ENCODE results near the gene SEC14L3. TPM values are rescaled to one million over a fixed set of nuclear protein-coding genes. Genes with fewer than 3 reads are reported as not detected.

SEC14L3 gene
- total RNA-seq, 2 experiments from 2014 or later = not detected

DNA sequence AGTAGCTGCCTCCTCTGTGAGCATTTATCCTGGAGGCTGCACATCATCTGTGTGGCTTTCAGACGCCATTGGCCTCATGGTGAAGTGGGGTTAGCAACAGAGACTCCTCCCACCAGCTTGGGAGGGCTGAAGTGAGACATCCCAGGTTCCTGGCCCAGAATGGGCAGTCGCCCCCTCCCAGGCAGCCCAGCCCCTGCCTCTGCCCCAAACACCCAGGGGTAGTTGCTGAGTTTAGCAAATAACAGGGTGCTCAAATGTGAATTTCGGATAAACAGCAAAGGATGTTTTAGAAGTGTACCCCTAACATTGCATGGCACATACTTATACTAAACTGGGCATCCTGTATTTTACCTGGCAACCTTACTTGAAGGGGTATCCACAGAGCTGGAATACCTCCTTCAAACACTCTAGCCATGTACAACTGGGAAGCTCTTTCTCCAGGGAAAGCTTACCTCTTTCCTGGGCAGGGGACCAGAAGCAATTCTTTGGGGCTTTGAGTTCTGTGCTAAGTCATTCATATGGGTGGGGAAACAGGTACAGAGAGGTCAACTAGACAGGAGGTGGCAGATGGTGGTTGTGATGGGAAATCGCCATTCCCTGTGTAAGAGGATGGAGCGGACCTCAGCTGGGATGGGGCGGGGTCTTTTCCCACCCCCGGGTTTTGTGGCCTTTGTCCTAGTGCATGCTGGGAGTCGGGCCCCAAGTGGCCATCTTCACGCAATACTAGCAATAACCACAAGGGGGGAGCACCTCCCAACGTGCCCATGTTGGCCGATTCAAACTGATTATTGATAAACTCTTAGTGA lies 27.0 kb downstream of the SEC14L3 start:
- no peaks in the 10 kb centered on the region for H3K36me3 ChIP-seq (ENCODE audit: insufficient read depth, low read length)
- H3K27ac ChIP-seq (ENCODE audit: low read depth, low read length, poor library complexity, severe bottlenecking) = peak overlapping the region; percentile 3
- H3K4me3 ChIP-seq (ENCODE audit: low read depth, low read length, poor library complexity, severe bottlenecking) = peak overlapping the region; percentile 29
- CTCF ChIA-PET (ENCODE audit: unreplicated experiment) = interaction anchor here (1.6 kb wide), 1 partner anchor 9 kb away, joined by 5 read pairs; no protein-coding TSS in a partner anchor
- peak; percentile 76 for DNase-seq (ENCODE audit: low spot score)
- no peaks in the 10 kb centered on the region for H3K79me2 ChIP-seq (ENCODE audit: insufficient read depth, low read depth, low read length)
- peak; percentile 89 for TF ChIP-seq CTCF (conservative IDR thresholded peaks at IDR 0.05; ENCODE audit: low read length)
- TF ChIP-seq EZH2phosphoT487 (IDR thresholded peaks at IDR 0.05; ENCODE audit: borderline replicate concordance, low read depth, low read length) = no peak
- no TSS peak for BruUV-seq (replicated peaks)
- intact Hi-C loops (cut with micrococcal nuclease; ENCODE audit: unreplicated experiment) = loop anchor here (2.0 kb wide), 1 partner anchor 40 kb away; no protein-coding TSS in a partner anchor
- H3K9me3 ChIP-seq (ENCODE audit: low read length) = no peaks in the 10 kb centered on the region
- POLR2A ChIA-PET = interaction anchor here (1.1 to 1.4 kb wide), 2 partner anchors 21 to 53 kb away, joined by 3 to 6 read pairs; no protein-coding TSS in a partner anchor
- H4K20me1 ChIP-seq (ENCODE audit: insufficient read depth, low read length) = no peaks in the 10 kb centered on the region
- no peaks in the 10 kb centered on the region for H3K9me2 ChIP-seq (ENCODE audit: insufficient read depth, low read length)
- peaks cover 31% of the 10 kb centered on the region for H3K4me1 ChIP-seq (ENCODE audit: insufficient read depth, low read length, poor library complexity, severe bottlenecking)
- peak overlapping the region; percentile 91 for H2AFZ ChIP-seq (ENCODE audit: low read length)
- H3K4me2 ChIP-seq (ENCODE audit: low read length) = peak overlapping the region; percentile 47

- ChIA-PET CTCF (ENCODE audit: unreplicated experiment) (no interaction called here), POLR2A (no interaction called here)
- no peak overlapping the region for H3K4me2 ChIP-seq (ENCODE audit: low read length)
- H4K20me1 ChIP-seq (ENCODE audit: insufficient read depth, low read length) = no peaks in the 10 kb centered on the region
- no peaks in the 10 kb centered on the region for H3K36me3 ChIP-seq (ENCODE audit: insufficient read depth, low read length)
- intact Hi-C loops (cut with micrococcal nuclease; ENCODE audit: unreplicated experiment) = no loop called here
- H3K9me3 ChIP-seq (ENCODE audit: low read length) = no peaks in the 10 kb centered on the region
- H3K27ac ChIP-seq (ENCODE audit: low read depth, low read length, poor library complexity, severe bottlenecking) = no peak overlapping the region
- BruUV-seq (replicated peaks) = no TSS peak
- no peaks in the 10 kb centered on the region for H3K79me2 ChIP-seq (ENCODE audit: insufficient read depth, low read depth, low read length)
- peaks cover 35% of the 10 kb centered on the region for H3K4me1 ChIP-seq (ENCODE audit: insufficient read depth, low read length, poor library complexity, severe bottlenecking)
- DNase-seq (ENCODE audit: low spot score) = no peak
- H3K9me2 ChIP-seq (ENCODE audit: insufficient read depth, low read length) = no peaks in the 10 kb centered on the region
- no peak overlapping the region for H3K4me3 ChIP-seq (ENCODE audit: low read depth, low read length, poor library complexity, severe bottlenecking)
- no peak for TF ChIP-seq EZH2phosphoT487 (IDR thresholded peaks at IDR 0.05; ENCODE audit: borderline replicate concordance, low read depth, low read length)
- TF ChIP-seq CTCF (conservative IDR thresholded peaks at IDR 0.05; ENCODE audit: low read length) = no peak
- no peak overlapping the region for H2AFZ ChIP-seq (ENCODE audit: low read length)
These were observed 30.7 kb downstream of the SEC14L3 start for GRCh38 chr22:30441088-30441487.

GRCh38 chr22:30439836-30440235 lies 32.0 kb downstream of the SEC14L3 start:
- Histone ChIP-seq H3K79me2 (ENCODE audit: insufficient read depth, low read depth, low read length) (no peaks in the 10 kb centered on the region), H3K4me2 (ENCODE audit: low read length) (no peak overlapping the region), H2AFZ (ENCODE audit: low read length) (no peak overlapping the region), H3K9me3 (ENCODE audit: low read length) (no peaks in the 10 kb centered on the region), H3K9me2 (ENCODE audit: insufficient read depth, low read length) (no peaks in the 10 kb centered on the region), H4K20me1 (ENCODE audit: insufficient read depth, low read length) (no peaks in the 10 kb centered on the region), H3K4me3 (ENCODE audit: low read depth, low read length, poor library complexity, severe bottlenecking) (no peak overlapping the region), H3K27ac (ENCODE audit: low read depth, low read length, poor library complexity, severe bottlenecking) (no peak overlapping the region), H3K36me3 (ENCODE audit: insufficient read depth, low read length) (peaks cover under 1% of the 10 kb centered on the region; the same call in 1 of the 2 replicates), H3K4me1 (ENCODE audit: insufficient read depth, low read length, poor library complexity, severe bottlenecking) (peaks cover 43% of the 10 kb centered on the region)
- intact Hi-C loops (cut with micrococcal nuclease; ENCODE audit: unreplicated experiment) = loop anchor here (5.0 kb wide), 2 partner anchors 167 to 852 kb away; partner anchors contain the start of genes PIK3IP1 and TCN2
- no TSS peak for BruUV-seq (replicated peaks)
- CTCF ChIA-PET (ENCODE audit: unreplicated experiment) = no interaction called here
- no peak for DNase-seq (ENCODE audit: low spot score)
- no peak for TF ChIP-seq CTCF (conservative IDR thresholded peaks at IDR 0.05; ENCODE audit: low read length)
- TF ChIP-seq EZH2phosphoT487 (IDR thresholded peaks at IDR 0.05; ENCODE audit: borderline replicate concordance, low read depth, low read length) = no peak
- POLR2A ChIA-PET = no interaction called here

Measured in OCI-LY7 (cell line).